Fibroblast of lung (primary cell): ENCODE results near the gene TRUB2.

Experiments used
- CTCF ChIP-seq, 2 donors: IDR thresholded peaks in 1 of 2; conservative IDR thresholded peaks in 1 of 2; 1 replicate in 1 of 2; 2 replicates in 1 of 2; pipeline ENCODE4 v1.5.1; 2011 to 2012; ENCODE audit warnings: low read length in 2 of 2, control low read depth in 1 of 2, inconsistent platforms in 1 of 2, low read depth in 1 of 2, mild to moderate bottlenecking in 1 of 2
- EZH2 ChIP-seq: IDR thresholded peaks from 2 replicates; pipeline ENCODE4 v1.5.1; 2012; ENCODE audit warnings: low read length, control low read depth, mild to moderate bottlenecking; ENCODE audit errors: missing control alignments

- TF ChIP-seq CTCF (conservative IDR thresholded peaks at IDR 0.05 in 1 of 2, IDR thresholded peaks at IDR 0.05 in 1 of 2; ENCODE audit: low read depth in 1 of 2, low read length in 2 of 2) (no peak), EZH2 (no peak)
These were observed 27.5 kb upstream of the TRUB2 start for GRCh38 chr9:128349772-128350171.
